HG02884 (cell line): ENCODE data around the gene BDP1.
A peak's percentile ranks its signal among the peaks of the same experiment; 100 is the strongest.
"Not testable (repeated sequence)": the region's sequence is repeated elsewhere in the genome, so short reads cannot be mapped to it uniquely, and the experiment has no call there.

Source experiments
- ATAC-seq: cut with Tn5 transposase; IDR thresholded peaks from one replicate; pipeline ENCODE4 v1.9.1; 2021; ENCODE audit warnings: mild to moderate bottlenecking, moderate library complexity; ENCODE audit not compliant: unreplicated experiment

The BDP1 gene

DNA sequence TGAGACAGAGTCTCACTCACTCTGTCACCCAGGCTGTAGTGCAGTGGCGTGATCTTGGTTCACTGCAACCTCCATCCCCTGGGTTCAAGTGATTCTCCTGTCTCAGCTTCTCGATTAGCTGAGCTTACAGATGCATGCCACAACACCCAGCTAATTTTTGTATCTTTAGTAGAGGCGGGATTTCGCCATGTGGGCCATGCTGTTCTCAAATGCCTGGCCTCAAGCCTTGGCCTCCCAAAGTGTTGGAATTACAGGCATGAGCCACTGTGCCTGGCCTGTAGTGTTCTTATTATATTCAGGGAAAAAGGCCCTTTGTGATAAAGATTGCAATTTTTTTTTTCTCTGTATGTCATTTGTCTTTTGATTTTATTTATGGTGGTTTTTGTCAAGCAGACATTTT lies 107.7 kb downstream of the BDP1 start:
- no peak for ATAC-seq

DNA sequence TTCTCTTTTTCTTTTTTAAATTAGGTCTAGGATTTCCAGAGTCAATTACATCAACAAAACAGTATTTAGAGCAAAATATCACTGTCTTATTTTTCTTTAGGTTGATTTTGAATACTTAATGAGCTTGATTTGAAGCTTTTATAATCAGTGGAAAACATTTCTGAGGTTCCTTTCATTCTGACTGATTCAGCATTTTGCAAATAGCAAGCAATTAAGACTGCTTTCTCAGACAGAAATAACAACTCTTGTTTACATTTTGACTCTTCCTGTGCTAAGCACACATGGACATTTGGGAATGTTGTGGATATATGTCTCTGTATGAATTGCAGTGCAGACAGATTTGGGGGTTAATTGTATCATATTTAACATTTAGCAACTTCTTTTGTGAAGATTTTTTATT lies 109.4 kb downstream of the BDP1 start:
- no peak for ATAC-seq

DNA sequence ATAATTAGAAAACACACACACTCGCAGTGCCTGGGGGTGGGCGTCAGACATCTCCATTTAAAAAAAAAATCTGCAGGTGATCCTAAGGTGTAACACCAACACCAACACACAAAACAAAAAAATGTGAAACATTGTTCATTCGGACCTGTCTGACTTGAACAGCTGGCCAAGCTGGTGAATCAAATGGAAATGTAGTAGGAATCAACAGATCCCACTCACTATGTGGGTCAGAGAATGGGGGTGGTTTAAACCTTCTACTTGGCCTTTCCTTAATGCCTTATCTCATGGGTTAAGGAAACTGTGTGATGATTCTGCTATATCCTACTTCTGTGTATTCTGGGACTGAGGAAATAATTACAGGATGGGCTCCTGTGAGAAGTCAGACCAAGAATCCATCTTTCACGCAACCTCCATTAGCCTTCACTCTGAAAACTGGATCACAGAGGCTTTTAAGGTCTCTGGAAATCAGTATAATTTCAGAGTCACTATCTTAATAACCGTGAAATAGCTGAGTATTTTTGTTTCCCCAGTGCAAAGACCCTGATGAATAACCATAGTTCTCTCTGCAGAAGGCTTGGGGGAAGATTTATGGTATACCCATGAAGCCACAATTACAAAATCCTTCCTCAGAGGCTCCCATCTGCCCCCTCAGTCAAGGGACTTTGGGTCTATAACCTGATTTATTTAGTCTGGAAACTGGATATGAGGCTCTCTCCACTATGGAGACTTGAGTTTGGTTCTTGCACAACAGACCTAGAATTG lies 114.5 kb downstream of the BDP1 start:
- no peak for ATAC-seq

DNA sequence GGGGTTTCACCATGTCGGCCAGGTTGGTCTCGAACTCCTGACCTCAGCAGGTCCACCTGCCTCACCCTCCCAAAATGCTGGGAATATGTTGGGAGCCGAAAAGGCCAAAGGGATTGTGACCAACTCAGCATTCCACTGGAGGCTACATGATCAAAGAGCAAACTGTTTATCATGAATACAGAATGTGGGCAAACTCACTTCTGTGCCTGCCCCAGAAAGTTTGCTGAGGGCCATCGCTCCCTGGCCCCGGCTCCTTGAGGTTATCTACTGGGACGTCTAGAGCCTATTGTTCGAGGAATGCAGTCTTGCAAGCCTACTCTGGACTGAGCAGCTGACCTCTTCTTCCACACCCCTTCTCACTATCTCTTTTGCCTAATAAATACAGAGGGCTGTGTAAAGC lies 116.4 kb downstream of the BDP1 start:
- not testable (repeated sequence) for ATAC-seq

DNA sequence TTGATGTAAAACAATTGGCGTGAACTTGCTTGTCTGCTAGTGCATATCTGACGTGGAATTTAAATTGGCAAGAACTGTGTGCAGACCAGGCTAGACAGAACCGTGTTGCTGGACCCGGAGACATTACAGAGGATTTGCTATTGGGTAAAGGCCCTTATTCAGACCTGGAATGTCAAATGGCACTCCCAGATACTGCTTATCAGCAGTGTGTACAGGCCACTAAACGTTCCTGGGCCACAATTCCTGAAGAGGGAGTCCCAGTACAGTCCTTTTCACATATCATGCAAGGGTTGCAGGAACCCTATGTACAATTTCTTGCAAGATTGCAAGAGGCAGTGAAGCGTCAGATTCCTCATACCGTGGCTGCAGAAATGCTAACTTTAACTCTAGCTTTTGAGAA lies 118.1 kb downstream of the BDP1 start:
- ATAC-seq = no peak

DNA sequence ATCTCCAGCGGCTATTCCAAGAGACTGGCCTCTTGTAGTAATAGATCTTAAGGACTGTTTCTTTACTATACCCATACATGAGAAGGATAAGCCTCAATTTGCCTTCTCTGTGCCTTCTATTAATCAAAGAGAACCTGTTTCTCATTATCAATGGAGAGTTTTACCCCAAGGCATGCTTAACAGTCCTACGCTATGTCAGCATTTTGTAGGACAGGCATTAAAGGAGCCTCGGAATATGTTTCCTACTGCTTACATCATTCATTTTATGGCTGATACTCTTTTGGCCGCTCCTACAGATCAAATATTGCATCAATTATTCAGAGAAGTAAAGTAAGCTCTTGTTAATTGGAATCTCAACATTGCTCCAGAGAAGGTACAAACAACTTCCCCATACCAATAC lies 120.1 kb downstream of the BDP1 start:
- not testable (repeated sequence) for ATAC-seq

DNA sequence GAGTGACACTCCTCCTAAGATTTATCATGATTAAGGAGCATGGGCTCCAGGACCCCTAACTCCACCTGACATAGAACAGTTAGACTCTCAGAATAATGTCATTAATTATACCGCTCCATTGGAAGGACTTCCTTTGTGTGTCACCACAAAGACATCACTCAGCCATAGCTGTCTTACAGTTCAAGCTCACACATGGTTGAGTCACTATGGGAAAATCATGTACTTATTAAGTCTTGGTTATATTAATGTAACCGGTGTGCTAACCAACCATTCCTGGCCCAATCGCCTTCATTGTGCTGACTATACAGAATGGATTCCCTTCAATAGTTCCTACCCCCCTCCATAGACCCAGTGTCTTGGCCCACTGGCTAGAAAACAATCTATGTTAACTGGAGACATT lies 120.8 kb downstream of the BDP1 start:
- ATAC-seq = no peak

DNA sequence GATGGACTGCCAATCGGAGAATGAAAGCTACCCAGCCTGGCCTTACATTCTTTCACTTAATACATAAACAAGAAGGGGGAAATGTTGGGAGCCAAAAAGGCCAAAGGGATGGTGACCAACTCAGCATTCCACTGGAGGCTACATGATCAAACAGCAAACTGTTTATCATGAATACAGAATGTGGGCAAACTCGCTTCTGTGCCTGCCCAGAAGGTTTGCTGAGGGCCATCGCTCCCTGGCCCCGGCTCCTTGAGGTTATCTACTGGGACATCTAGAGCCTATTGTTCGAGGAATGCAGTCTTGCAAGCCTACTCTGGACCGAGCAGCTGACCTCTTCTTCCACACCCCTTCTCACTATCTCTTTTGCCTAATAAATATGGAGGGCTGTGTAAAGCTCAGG lies 122.4 kb downstream of the BDP1 start:
- ATAC-seq = not testable (repeated sequence)

DNA sequence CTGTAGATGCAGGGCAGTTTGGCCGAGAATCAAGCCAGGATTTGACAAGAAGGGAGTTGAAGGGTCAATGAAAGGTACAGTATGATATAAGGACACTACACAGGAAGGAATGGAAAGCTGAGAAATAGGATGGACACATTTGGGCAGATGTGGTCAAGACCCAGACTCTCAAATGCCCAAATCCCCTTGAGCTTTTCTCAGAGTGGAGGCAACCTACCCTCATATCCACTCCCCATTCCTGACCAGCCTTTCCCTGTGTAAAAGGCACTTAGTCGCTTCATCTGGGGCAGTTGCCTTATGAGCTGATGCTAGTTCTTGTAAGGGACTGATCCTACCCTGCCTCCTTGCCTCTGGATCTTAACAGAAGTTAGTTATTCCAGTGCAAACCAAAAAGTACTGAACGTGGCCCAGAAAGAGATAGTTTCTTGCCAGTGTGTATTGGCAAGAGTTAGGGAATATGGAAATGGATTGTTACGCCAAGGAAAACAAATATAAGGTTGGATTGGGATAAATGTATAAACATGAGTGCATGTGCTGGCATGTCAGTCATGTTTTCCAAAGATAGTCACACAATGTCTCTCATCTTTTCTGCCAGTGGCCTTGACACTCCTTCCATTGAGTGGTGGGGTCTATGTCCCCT lies 127.6 kb downstream of the BDP1 start:
- no peak for ATAC-seq

DNA sequence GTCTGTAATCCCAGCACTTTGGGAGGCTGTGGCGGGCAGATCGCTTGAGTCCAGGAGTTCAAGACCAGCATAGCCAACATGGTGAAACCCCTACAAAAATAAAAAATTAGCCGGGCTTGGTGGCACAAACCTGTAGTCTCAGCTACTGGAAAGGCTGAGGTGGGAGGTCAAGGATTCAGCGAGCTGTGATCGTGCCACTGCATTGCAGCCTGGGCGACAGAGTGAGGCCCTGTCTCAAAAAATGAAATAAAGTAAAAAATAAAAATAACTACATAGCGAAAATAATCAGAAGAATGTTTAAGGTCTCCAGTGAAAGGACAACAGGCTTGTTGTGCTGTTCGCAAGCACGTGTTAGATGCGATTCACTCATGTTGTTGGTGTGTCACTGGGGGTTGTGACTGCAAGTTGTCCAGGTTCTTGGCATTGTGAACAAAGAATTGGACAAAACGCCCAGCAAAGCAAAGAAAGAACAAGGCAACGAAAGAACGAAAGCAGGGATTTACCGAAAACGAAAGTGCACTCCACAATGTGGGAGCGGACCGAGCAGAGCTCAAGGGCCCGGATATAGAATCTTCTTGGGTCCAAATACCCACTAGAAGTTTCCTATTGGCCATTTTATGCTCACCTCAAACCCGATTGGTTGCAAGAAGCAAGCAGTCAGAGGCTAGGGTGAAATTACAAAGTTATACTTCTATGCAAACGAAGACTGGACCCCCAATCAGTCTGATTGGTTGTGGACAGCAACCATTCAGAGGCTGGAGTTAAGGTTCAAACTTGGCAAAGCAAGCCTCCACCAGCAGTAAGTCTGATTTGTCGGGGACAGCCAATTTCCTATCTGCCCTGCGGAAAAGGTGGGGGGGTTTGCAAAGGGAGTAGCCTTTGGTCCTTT lies 130.8 kb downstream of the BDP1 start:
- no peak for ATAC-seq

DNA sequence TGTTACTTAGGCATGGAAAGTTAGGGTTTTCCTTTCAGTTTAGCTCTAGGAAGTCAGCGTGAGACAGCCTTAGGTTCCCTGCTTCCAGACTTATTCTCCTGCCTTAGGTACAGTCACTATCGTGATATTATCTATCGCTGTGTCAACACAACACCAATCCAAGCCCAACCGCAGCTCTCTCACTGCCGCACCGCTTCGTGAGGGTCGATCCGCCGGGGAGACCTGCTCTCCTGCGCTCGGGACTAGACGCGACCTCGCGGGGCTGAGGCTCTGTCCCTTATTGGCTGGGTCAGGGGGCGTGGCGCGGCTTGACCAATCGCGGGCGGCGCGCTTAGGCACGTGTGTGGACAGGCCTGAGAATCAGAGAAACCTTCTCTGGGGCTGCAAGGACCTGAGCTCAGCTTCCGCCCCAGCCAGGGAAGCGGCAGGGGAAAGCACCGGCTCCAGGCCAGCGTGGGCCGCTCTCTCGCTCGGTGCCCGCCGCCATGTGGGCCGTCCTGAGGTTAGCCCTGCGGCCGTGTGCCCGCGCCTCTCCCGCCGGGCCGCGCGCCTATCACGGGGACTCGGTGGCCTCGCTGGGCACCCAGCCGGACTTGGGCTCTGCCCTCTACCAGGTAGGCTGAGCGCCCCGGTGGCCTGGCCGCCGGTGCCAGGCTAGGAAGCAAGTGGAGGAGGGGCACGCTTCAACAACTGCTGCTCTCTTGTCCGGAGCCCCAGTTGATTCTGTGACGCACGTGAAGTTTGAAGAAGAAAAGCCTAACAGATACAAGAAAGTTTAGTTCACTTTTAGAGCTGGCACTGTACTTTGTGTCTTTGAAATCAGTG lies 131.7 kb downstream of the BDP1 start, which contains the start of gene MCCC2:
Gene MCCC2 (plus strand): TSS at position 400 of the 825 bp plus-strand sequence. CDS start 86 bp downstream, at position 486.
- ATAC-seq = peak; percentile 98

DNA sequence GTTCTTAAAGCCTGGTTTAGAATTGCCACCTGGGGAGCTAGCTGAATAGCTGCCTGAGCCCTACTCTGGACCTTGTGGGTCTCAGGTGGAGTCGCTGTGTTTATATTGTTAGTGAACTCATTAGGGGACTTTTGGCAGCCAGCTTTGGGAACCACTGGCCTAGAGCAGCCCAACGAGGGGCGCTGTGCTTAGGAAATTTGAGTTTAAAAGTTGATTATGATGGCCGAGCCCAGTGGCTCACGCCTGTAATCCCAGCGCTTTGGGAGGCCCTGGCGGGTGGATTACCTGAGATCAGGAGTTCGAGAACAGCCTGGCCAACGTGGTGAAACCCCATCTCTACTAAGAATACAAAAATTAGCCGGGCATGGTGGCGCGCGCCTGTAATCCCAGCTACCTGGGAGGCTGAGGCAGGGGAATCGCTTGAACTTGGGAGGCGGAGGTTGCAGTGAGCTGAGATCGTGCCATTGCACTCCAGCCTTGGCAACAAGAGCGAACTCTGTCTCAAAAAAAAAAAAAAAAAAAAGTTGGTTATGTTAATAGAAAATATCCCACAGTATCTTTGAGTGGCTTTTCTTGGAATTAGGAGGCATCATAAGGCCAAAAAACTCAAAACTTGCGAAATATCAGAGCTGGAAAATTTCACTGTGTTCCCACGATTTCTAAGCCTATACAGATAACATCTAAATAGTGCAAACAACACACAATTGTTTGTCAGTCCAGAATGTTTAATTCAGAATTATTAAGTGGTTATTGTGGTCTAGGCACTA lies 132.5 kb downstream of the BDP1 start:
- peak; percentile 2 for ATAC-seq

DNA sequence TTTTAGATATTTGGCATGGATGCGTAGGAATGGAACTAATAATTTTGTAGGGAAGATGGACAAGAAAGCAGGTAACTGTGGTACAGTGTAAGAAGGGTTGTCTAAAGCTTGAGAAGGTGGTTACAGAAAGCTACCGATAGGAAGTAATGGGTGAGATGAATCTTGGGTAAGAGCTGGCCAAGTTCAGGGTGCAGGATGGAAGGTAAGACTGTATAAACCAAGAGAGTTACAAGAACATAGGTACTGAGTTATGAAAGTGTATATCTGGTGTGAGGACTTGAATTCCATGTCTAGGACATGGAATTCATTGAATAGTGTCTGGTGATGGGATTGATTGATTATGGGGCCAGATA lies 133.1 kb downstream of the BDP1 start:
- ATAC-seq = no peak

DNA sequence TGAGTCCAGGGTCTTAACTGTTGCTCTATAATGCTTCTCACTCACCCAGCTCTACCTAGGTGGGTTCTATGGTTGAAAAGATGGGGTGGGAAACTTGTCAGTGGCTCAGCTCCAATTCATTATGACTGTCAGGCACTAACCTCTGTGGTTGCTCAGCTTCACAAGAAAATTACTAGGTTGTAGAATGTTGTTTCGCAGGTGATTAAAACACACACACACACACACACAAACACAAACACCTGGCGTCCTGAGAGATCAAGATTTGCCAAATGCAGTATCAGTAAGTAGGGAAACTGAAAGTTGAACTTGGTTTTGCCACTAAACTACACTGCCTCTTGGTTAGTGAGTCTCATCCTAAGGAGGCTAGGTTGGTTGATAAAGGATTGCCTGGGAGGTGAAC lies 134.5 kb downstream of the BDP1 start:
- no peak for ATAC-seq

DNA sequence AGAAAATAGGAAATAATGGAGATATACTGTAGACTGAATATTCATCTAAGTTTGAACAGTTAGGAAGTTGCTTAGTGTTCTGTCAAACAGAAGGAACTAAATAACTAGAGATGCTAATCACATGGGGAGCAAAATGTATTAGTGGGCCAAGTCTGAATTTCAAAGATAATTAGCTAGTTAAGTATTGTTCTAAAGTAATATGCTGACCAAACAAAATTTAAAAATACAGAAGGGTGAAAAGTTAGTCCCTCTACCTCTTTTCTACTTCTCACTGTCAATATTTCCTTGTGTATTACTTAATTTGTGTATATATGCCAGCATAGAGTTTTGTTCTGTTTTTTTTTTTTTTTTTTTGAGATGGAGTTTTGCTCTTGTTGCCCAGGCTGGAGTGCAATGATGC lies 135.6 kb downstream of the BDP1 start:
- ATAC-seq = no peak

DNA sequence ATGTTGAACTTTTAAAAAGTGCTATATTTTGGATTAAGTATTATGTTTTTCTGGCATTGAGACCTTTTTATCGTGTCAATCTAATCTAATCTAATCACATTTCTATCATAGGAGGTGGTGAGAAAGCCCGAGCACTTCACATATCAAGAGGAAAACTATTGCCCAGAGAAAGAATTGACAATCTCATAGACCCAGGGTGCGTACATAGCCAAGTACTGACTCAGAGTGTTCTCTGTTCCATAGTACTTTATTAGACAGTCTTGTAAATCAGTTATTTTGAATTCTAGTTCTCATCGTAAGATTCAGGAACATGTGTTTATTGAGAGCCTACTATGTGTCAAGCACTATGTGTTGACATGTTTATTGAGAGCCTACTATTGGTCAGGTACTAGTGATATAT lies 140.7 kb downstream of the BDP1 start:
- ATAC-seq = no peak

DNA sequence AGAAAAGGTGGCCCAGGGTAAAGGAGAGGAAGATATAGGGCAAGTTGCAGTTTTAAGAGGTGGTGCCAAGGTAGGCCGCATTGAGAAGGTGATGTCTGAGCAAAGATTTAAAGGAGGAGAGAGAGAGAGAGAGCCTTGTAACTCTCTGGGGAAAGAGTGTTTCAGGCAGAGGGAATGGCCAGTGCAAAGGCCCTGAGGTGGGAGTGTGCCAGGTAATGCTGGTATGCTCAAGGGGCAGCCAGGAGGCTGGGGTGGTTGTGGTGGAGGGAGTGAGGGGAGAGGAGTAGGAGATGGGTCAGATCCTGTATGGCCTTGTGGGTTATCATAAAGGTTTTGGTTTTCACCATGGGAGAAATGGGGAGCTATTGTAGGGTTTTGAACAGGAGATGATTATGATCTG lies 141.6 kb downstream of the BDP1 start:
- ATAC-seq = no peak

DNA sequence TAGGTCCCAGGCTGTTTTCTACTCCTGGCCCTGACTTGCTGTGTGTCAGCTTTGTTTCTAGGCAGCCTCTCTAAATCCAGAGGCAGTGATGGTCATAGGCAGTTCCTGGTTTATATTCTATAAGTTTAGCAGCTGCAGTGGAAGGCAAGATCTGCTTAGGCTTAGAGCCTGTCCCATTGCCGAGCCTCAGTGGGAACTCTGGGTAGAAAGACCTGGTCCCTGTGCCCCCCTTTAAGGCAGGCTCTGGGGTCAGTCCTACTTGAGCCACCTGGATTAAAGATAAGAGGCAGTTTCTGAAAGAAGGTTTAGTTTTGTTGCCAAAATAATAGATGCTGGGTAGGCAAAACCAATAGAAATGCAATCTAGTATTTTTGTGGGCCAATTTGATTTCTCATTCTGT lies 145.3 kb downstream of the BDP1 start:
- no peak for ATAC-seq

DNA sequence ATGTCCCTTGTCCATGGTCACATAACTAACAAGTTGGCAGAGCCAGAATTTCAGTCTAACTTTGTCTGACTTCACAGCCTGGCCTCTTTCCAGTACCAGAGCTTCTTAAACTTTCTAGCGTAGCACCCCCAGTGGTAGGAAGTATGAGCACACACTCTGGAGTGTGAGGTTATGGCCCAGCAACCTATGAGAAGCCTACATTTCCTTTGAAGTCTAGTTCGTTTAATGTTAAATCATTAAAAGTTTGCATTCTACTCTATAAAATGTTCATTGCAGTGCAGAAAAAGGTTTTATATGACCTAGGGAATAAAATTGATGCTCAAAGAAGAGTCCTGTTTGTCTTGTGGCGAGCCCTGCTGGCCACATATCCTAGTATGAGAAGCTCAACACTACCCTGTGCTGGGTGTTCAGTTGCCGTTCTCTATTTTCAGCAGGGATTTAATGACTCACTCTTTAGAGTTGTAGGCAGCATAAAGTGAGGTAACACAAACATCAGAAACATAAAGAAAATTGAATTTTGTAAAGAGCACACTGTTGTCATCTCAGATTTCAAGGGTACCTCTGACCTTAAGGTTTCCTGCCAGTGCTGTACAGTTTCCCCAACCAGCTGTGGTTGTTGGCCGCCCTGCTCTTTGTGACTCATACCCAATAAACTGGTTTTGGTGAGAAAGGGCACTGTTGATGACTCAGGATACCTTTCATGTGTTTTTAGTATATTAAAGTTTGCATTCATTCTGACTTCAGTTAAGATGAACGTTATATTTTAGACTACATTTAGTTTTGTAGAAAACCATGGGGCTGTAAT lies 146.0 kb downstream of the BDP1 start:
- peak; percentile 93 for ATAC-seq
